ENCODE results near the gene KDM4B. TPM values are rescaled to one million over a fixed set of nuclear protein-coding genes. Genes with fewer than 3 reads are reported as not detected.
"Not testable (repeated sequence)": the region's sequence is repeated elsewhere in the genome, so short reads cannot be mapped to it uniquely, and the experiment has no call there.

The KDM4B gene
- total RNA-seq, 1 donor from 2014 or later: 38.1 TPM

- DNase-seq (ENCODE audit: low spot score) (no peak), ATAC-seq (no peak)
These were observed 2.3 kb upstream of the KDM4B start for GRCh38 chr19:4966591-4966990.

- no peak for DNase-seq (ENCODE audit: low spot score)
- no peak for ATAC-seq
These were observed 1.0 kb upstream of the KDM4B start for GRCh38 chr19:4967738-4968461.

GRCh38 chr19:4969292-4969771 is 419 bp downstream of the KDM4B start:
- no peak for ATAC-seq
- no peak for DNase-seq (ENCODE audit: low spot score)

- DNase-seq (ENCODE audit: low spot score): peak; percentile 77
- peak; percentile 30 for ATAC-seq
These were observed 1.0 kb downstream of the KDM4B start for GRCh38 chr19:4969772-4970531.

- DNase-seq (ENCODE audit: low spot score): peak; percentile 63
These were observed 1.9 kb downstream of the KDM4B start for GRCh38 chr19:4970558-4971423.

GRCh38 chr19:4971424-4971793 is 2.5 kb downstream of the KDM4B start:
- DNase-seq (ENCODE audit: low spot score): peak; percentile 74
- ATAC-seq: peak; percentile 37

More at GRCh38 chr19:4970558-4971423, 1.9 kb downstream of the KDM4B start:
- ATAC-seq: peak; percentile 7

GRCh38 chr19:4971816-4972495 is 3.0 kb downstream of the KDM4B start:
- ATAC-seq: no peak
- DNase-seq (ENCODE audit: low spot score): no peak

GRCh38 chr19:4972509-4973230 is 3.8 kb downstream of the KDM4B start:
- peak; percentile 69 for DNase-seq (ENCODE audit: low spot score)

GRCh38 chr19:4974880-4975469 is 6.1 kb downstream of the KDM4B start:
- ATAC-seq (no peak), DNase-seq (ENCODE audit: low spot score) (no peak)

More at GRCh38 chr19:4972509-4973230, 3.8 kb downstream of the KDM4B start:
- ATAC-seq: peak; percentile 16

GRCh38 chr19:4975601-4976000 is 6.7 kb downstream of the KDM4B start:
- ATAC-seq; DNase-seq (ENCODE audit: low spot score): not testable (repeated sequence)

GRCh38 chr19:4976401-4977298 is 7.7 kb downstream of the KDM4B start:
- peak; percentile 39 for ATAC-seq
- DNase-seq (ENCODE audit: low spot score): peak; percentile 62

GRCh38 chr19:4977299-4978174 is 8.6 kb downstream of the KDM4B start:
- no peak for ATAC-seq
- DNase-seq (ENCODE audit: low spot score): no peak

GRCh38 chr19:4979211-4979807 is 10.4 kb downstream of the KDM4B start:
- ATAC-seq (peak; percentile 79), DNase-seq (ENCODE audit: low spot score) (peak; percentile 78)

GRCh38 chr19:4980067-4980466 is 11.2 kb downstream of the KDM4B start:
- no peak for DNase-seq (ENCODE audit: low spot score)
- ATAC-seq: no peak

GRCh38 chr19:4980838-4981680 is 12.1 kb downstream of the KDM4B start:
- ATAC-seq (no peak), DNase-seq (ENCODE audit: low spot score) (no peak)

GRCh38 chr19:4981681-4981958 is 12.7 kb downstream of the KDM4B start:
- DNase-seq (ENCODE audit: low spot score) (no peak), ATAC-seq (no peak)

Measured in left lobe of liver (tissue), 2 donors.